GM12878 (cell line): ENCODE measurements around the gene OR4C6. TPM values are rescaled to one million over a fixed set of nuclear protein-coding genes. Genes with fewer than 3 reads are reported as not detected.

Experiments used
- ATAC-seq: fragments of 200-7000 bp; cut with Tn5 transposase; 3 replicates; pipeline ENCODE4 v1.9.1; 2020; ENCODE audit warnings: mild to moderate bottlenecking, moderate library complexity
- BruUV-seq: library from RNA; stranded (reverse); fragments of 400-500 nt; replicated peaks from 2 replicates; lab custom pipeline; 2021; lab: Mats Ljungman, UMichigan
- CTCF ChIA-PET: fragments of 300-600 bp; sonication (Branson Sonifier 250); formaldehyde crosslinking; extraction: SDS; loops from one replicate; lab custom pipeline; 2021; ENCODE audit warnings: inconsistent platforms; lab: Yijun Ruan, JAX
- POLR2A ChIA-PET: fragments of 350-600 bp; formaldehyde crosslinking; extraction: SDS; loops from one replicate; lab custom pipeline; 2021; ENCODE audit warnings: inconsistent platforms; lab: Charles Lee
- RAD21 ChIA-PET: fragments of 300-600 bp; sonication (Branson Sonifier 250); formaldehyde crosslinking; loops from one replicate; lab custom pipeline; 2023; ENCODE audit warnings: antibody characterized with exemption; ENCODE audit not compliant: unreplicated experiment; lab: Charles Lee
- SMC1A ChIA-PET: fragments of 300-600 bp; sonication (Branson Sonifier 250); formaldehyde crosslinking; loops from one replicate; lab custom pipeline; 2023; ENCODE audit not compliant: unreplicated experiment, uncharacterized antibody; lab: Charles Lee
- DNase-seq: peaks from one replicate; pipeline ENCODE4 v3.0.0-alpha.2; 2011; ENCODE audit warnings: low read depth, low spot score
- FAIRE-seq: peaks from 3 replicates; lab custom pipeline; 2011; peaks lifted over from hg19 to GRCh38; lab: Jason Lieb, UNC
- H2AFZ ChIP-seq: 2 replicates; pipeline ENCODE4 v1.6.0; 2011; ENCODE audit warnings: low read depth, low read length, control low read depth; ENCODE audit not compliant: control insufficient read depth
- H3K27ac ChIP-seq: 2 replicates; pipeline ENCODE4 v1.5.1; 2011; ENCODE audit warnings: control low read depth; ENCODE audit not compliant: control insufficient read depth, insufficient read depth
- H3K27me3 ChIP-seq, 2 experiments: replicated peaks in 1 of 2; 2 replicates each; pipeline versions ENCODE4 v1.6.0 to v1.6.1; 2011; ENCODE audit warnings: low read length in 1 of 2; ENCODE audit not compliant: control insufficient read depth in 2 of 2, insufficient read depth in 2 of 2
- H3K36me3 ChIP-seq, 2 experiments: 2 replicates each; pipeline ENCODE4 v1.5.1; 2011; ENCODE audit warnings: low read length in 1 of 2; ENCODE audit not compliant: control insufficient read depth in 2 of 2, insufficient read depth in 2 of 2
- H3K4me1 ChIP-seq: 2 replicates; pipeline ENCODE4 v1.6.1; 2011; ENCODE audit warnings: mild to moderate bottlenecking, low read length, moderate library complexity, mixed read lengths; ENCODE audit not compliant: control insufficient read depth, insufficient read depth
- H3K4me2 ChIP-seq: 2 replicates; pipeline ENCODE4 v1.6.0; 2011; ENCODE audit warnings: control low read depth; ENCODE audit not compliant: control insufficient read depth, insufficient read depth
- H3K4me3 ChIP-seq: fragments of 200-600 bp; sonication (generic); 2 replicates; pipeline ENCODE4 v1.5.1; 2016
- H3K79me2 ChIP-seq: 2 replicates; pipeline ENCODE4 v1.6.0; 2011; ENCODE audit warnings: low read length; ENCODE audit not compliant: control insufficient read depth, insufficient read depth
- H3K9ac ChIP-seq: 2 replicates; pipeline ENCODE4 v1.8.0; 2011; ENCODE audit warnings: low read length, control low read depth, mixed read lengths; ENCODE audit not compliant: control insufficient read depth, insufficient read depth
- H3K9me3 ChIP-seq: replicated peaks from 3 replicates; pipeline ENCODE4 v1.5.1; 2011; ENCODE audit warnings: mild to moderate bottlenecking, low read length; ENCODE audit not compliant: control insufficient read depth, insufficient read depth
- H4K20me1 ChIP-seq: 2 replicates; pipeline ENCODE4 v1.6.0; 2011; ENCODE audit not compliant: control insufficient read depth, insufficient read depth
- ASH2L ChIP-seq: fragments of 300-600, 200-600 bp; sonication (generic); IDR thresholded peaks from 2 replicates; pipeline ENCODE4 v1.6.1; 2017; ENCODE audit warnings: low read depth, mild to moderate bottlenecking, borderline replicate concordance
- CEBPB ChIP-seq, 2 experiments: fragments of 150-350 bp in 1 of 2; IDR thresholded peaks; 2 replicates each; pipeline ENCODE4 v1.6.1; 2012 to 2014; ENCODE audit warnings: low read depth in 2 of 2, low read length in 2 of 2, borderline replicate concordance in 1 of 2, inconsistent platforms in 1 of 2
- EZH2 ChIP-seq: IDR thresholded peaks from 2 replicates; pipeline ENCODE4 v1.6.1; 2012; ENCODE audit warnings: low read depth, mild to moderate bottlenecking, control low read depth, inconsistent platforms, low read length, borderline replicate concordance; ENCODE audit not compliant: control insufficient read depth
- KAT2A ChIP-seq: conservative IDR thresholded peaks from 2 replicates; pipeline ENCODE4 v1.6.1; 2011; ENCODE audit warnings: low read depth, low read length; ENCODE audit not compliant: control insufficient read depth
- LARP7 ChIP-seq: fragments of 450-650 bp; IDR thresholded peaks from 2 replicates; pipeline ENCODE4 v1.6.1; 2017; ENCODE audit warnings: mild to moderate bottlenecking
- MTA3 ChIP-seq: IDR thresholded peaks from 2 replicates; pipeline ENCODE4 v1.6.1; 2012; ENCODE audit warnings: low read length, inconsistent platforms, borderline replicate concordance
- NBN ChIP-seq: fragments of 450-650 bp; IDR thresholded peaks from 2 replicates; pipeline ENCODE4 v1.6.1; 2016
- NR2F1 ChIP-seq: fragments of 450-650 bp; conservative IDR thresholded peaks from 2 replicates; pipeline ENCODE4 v1.6.1; 2017; ENCODE audit warnings: mild to moderate bottlenecking
- PBX3 ChIP-seq: IDR thresholded peaks from 2 replicates; pipeline ENCODE4 v1.6.1; 2011; ENCODE audit warnings: mild to moderate bottlenecking, low read depth, low read length, moderate library complexity; ENCODE audit not compliant: insufficient replicate concordance
- POLR2AphosphoS2 ChIP-seq: IDR thresholded peaks from 2 replicates; pipeline ENCODE4 v1.6.1; 2011; ENCODE audit warnings: low read depth, mild to moderate bottlenecking, low read length, improper control_type of control experiment, moderate library complexity
- RELA ChIP-seq: fragments of 450-650 bp; IDR thresholded peaks from 2 replicates; pipeline ENCODE4 v1.8.0; 2014; ENCODE audit warnings: borderline replicate concordance; ENCODE audit not compliant: partially characterized antibody
- RFX5 ChIP-seq: IDR thresholded peaks from 2 replicates; pipeline ENCODE4 v1.6.1; 2011; ENCODE audit warnings: low read depth, low read length, improper control_type of control experiment
- SUZ12 ChIP-seq: fragments of 200-600 bp; sonication (generic); IDR thresholded peaks from one replicate; pipeline ENCODE4 v1.6.1; 2018; ENCODE audit warnings: antibody characterized with exemption, mild to moderate bottlenecking; ENCODE audit not compliant: unreplicated experiment
- TCF12 ChIP-seq: IDR thresholded peaks from 2 replicates; pipeline ENCODE4 v1.6.1; 2011; ENCODE audit warnings: low read depth, mild to moderate bottlenecking, low read length
- USF2 ChIP-seq: IDR thresholded peaks from 2 replicates; pipeline ENCODE4 v1.6.1; 2011; ENCODE audit warnings: low read depth, low read length, improper control_type of control experiment, borderline replicate concordance
- ZNF24 ChIP-seq: fragments of 450-650 bp; IDR thresholded peaks from 2 replicates; pipeline ENCODE4 v1.6.1; 2017; ENCODE audit warnings: antibody characterized with exemption, mild to moderate bottlenecking
- WGBS: methylation state at CpG from one replicate; pipeline ENCODE4 v1.1.6; 2016; ENCODE audit warnings: low lambda C conversion rate; ENCODE audit not compliant: insufficient replicate concordance, insufficient coverage; ENCODE audit errors: missing lambda C conversion rate; 5-methylcytosine and 5-hydroxymethylcytosine counted together
- in situ Hi-C: fragments of 300-500 bp; cut with MboI; formaldehyde crosslinking; loops from 9 replicates; pipeline ENCODE4 v1.14.3; 2018; ENCODE audit warnings: mixed read lengths
- intact Hi-C: fragments of 100-400 bp; cut with micrococcal nuclease; formaldehyde crosslinking; loops from one replicate; pipeline ENCODE4 v1.14.2; 2022; ENCODE audit not compliant: unreplicated experiment
- polyA plus RNA-seq, 11 experiments: library from polyadenylated mRNA; depleted of rRNA in 4 of 11; unstranded in 6 of 11; stranded (reverse) in 5 of 11; fragments of >200 nt; fragmentation: Nextera tagmentation in 4 of 11; fragmentation: Illumina TruSeq in 1 of 11; extraction: Ambion mirVana in 4 of 11; extraction: Trizol in 1 of 11; gene quantifications; 1 replicate in 1 of 11; 2 replicates in 10 of 11; pipeline versions ENCODE4 v1.2.1 to v1.2.3, GENCODE V29; 2011 to 2016; ENCODE audit warnings: inconsistent platforms in 2 of 11, missing spikeins in 2 of 11, low read depth in 1 of 11
- total RNA-seq, 4 experiments: library from RNA; depleted of rRNA in 3 of 4; stranded (reverse); fragments of >200 nt in 3 of 4; fragmentation: Illumina TruSeq in 1 of 4; extraction: Trizol in 1 of 4; gene quantifications; 2 replicates each; pipeline versions ENCODE4 v1.2.1 to v1.2.3, GENCODE V29; 2013 to 2021
- TF ChIP-seq, protein P1 (sequence below): fragments of 450-650 bp; IDR thresholded peaks from 2 replicates; pipeline ENCODE4 v1.6.1; 2016; ENCODE audit warnings: mild to moderate bottlenecking

OR4C6 gene
- total and polyA plus RNA-seq, 10 of the 15 experiments (the other 5 are each of a cell fraction or from before 2014, with no cell fraction given) = 0.22 to 0.60 (median 0.42) TPM; not detected in 3

GRCh38 chr11:55673860-55674259 is 11.9 kb downstream of the OR4C6 start (continued):
- TF ChIP-seq ZNF24 = no peak
- TF ChIP-seq RELA = no peak
- TF ChIP-seq TCF12 = no peak
- TF ChIP-seq POLR2AphosphoS2 = no peak

DNA sequence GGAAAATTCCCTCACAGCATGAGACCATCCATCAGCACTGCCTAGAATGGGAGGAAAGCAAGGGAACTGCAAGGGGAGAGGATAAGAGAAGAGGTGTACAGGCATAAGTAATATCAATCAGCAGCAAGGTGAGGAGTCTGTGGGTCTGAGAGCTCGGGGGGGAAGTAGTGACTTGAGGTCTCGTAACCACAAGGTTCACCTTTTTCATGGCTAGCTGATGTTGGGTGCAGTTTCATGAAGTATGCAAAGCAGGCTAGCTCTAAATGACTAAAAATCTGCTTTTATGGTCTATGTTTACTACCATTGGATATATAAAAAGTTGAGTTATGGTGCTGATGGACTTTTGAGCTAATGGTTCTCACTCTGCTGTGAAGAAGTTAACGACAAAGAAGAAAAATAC is 35.8 kb downstream of the OR4C6 start:
- BruUV-seq = no TSS peak
- no peak overlapping the region for H3K9ac ChIP-seq
- POLR2A ChIA-PET = no interaction called here
- no peak for TF ChIP-seq USF2
- TF ChIP-seq LARP7 = no peak
- no peak for TF ChIP-seq MTA3
- TF ChIP-seq NBN = no peak
- no peak for TF ChIP-seq KAT2A
- TF ChIP-seq PBX3 = no peak
- TF ChIP-seq ASH2L = no peak
- no peak for TF ChIP-seq NR2F1
- TF ChIP-seq EZH2 = no peak
- no peak for TF ChIP-seq SUZ12
- TF ChIP-seq, protein P1, sequence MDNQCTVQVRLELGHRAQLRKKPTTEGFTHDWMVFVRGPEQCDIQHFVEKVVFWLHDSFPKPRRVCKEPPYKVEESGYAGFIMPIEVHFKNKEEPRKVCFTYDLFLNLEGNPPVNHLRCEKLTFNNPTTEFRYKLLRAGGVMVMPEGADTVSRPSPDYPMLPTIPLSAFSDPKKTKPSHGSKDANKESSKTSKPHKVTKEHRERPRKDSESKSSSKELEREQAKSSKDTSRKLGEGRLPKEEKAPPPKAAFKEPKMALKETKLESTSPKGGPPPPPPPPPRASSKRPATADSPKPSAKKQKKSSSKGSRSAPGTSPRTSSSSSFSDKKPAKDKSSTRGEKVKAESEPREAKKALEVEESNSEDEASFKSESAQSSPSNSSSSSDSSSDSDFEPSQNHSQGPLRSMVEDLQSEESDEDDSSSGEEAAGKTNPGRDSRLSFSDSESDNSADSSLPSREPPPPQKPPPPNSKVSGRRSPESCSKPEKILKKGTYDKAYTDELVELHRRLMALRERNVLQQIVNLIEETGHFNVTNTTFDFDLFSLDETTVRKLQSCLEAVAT = no peak
- TF ChIP-seq RFX5 = no peak
- no peak for TF ChIP-seq CEBPB (IDR thresholded peaks at IDR 0.05; ENCODE audit: borderline replicate concordance in 1 of 2, low read depth in 2 of 2, low read length in 2 of 2)

More for the DNA sequence above, 35.8 kb downstream of the OR4C6 start:
- H3K27me3 ChIP-seq = no peaks in the 10 kb centered on the region
- no peaks in the 10 kb centered on the region for H3K4me1 ChIP-seq
- SMC1A ChIA-PET = no interaction called here
- no peak overlapping the region for H2AFZ ChIP-seq
- in situ Hi-C loops = loop anchor here (10.0 kb wide), 1 partner anchor 103 kb away; no protein-coding TSS in a partner anchor
- intact Hi-C loops = loop anchor here (10.0 kb wide), 1 partner anchor 103 kb away; no protein-coding TSS in a partner anchor
- H3K27ac ChIP-seq = no peak overlapping the region
- FAIRE-seq = no peak
- WGBS = 26% methylated on average over 3 of the region's 3 CpGs
- no peak overlapping the region for H3K4me2 ChIP-seq
- H3K36me3 ChIP-seq = no peaks in the 10 kb centered on the region
- peak; percentile 78 for ATAC-seq
- no peaks in the 10 kb centered on the region for H4K20me1 ChIP-seq
- CTCF ChIA-PET = no interaction called here
- H3K79me2 ChIP-seq = no peaks in the 10 kb centered on the region
- no peak for DNase-seq
- no peak overlapping the region for H3K4me3 ChIP-seq
- RAD21 ChIA-PET = interaction anchor here (1.1 kb wide), 1 partner anchor 8 kb away, joined by 4 read pairs; no protein-coding TSS in a partner anchor
- H3K9me3 ChIP-seq = no peaks in the 10 kb centered on the region; the same call in 2 of the 3 replicates
